OCI-LY1 (cell line): ENCODE measurements around the gene SESN1.
"Not testable (repeated sequence)": the region's sequence is repeated elsewhere in the genome, so short reads cannot be mapped to it uniquely, and the experiment has no call there.

Experiments used
- H2AFZ ChIP-seq: fragments of 200-600 bp; sonication (generic), shearing (Covaris generic); 2 replicates; pipeline ENCODE4 v1.6.0; 2014; ENCODE audit warnings: antibody characterized with exemption, mild to moderate bottlenecking, low read length
- H3F3A ChIP-seq: fragments of 200-600 bp; sonication (generic), shearing (Covaris generic); 2 replicates; pipeline ENCODE4 v1.6.0; 2014; ENCODE audit warnings: mild to moderate bottlenecking, antibody characterized with exemption, low read length, moderate library complexity; ENCODE audit not compliant: insufficient read depth
- H3K27ac ChIP-seq: fragments of 200-600 bp; sonication (generic); 2 replicates; pipeline ENCODE4 v1.5.1; 2014; ENCODE audit warnings: low read length, mixed run types, mild to moderate bottlenecking, low read depth; ENCODE audit not compliant: poor library complexity, severe bottlenecking
- H3K27me3 ChIP-seq: fragments of 200-600 bp; sonication (generic); 2 replicates; pipeline ENCODE4 v1.6.0; 2014; ENCODE audit warnings: antibody characterized with exemption, mild to moderate bottlenecking, low read length, moderate library complexity; ENCODE audit not compliant: insufficient read depth
- H3K36me3 ChIP-seq: fragments of 200-600 bp; sonication (generic); 2 replicates; pipeline ENCODE4 v1.6.1; 2014; ENCODE audit warnings: mild to moderate bottlenecking, antibody characterized with exemption, low read length, moderate library complexity, mixed read lengths; ENCODE audit not compliant: insufficient read depth
- H3K4me1 ChIP-seq: fragments of 200-600 bp; sonication (generic); 2 replicates; pipeline ENCODE4 v1.5.1; 2014; ENCODE audit warnings: mild to moderate bottlenecking, low read length, moderate library complexity; ENCODE audit not compliant: insufficient read depth, severe bottlenecking
- H3K4me2 ChIP-seq: fragments of 200-600 bp; sonication (generic), shearing (Covaris generic); 2 replicates; pipeline ENCODE4 v1.6.1; 2014; ENCODE audit warnings: low read length
- H3K4me3 ChIP-seq: fragments of 200-600 bp; sonication (generic); 2 replicates; pipeline ENCODE4 v1.5.1; 2014; ENCODE audit warnings: low read length, low read depth, mild to moderate bottlenecking, mixed read lengths; ENCODE audit not compliant: poor library complexity, severe bottlenecking
- H3K79me2 ChIP-seq: fragments of 200-600 bp; shearing (Covaris generic); 2 replicates; pipeline ENCODE4 v1.6.1; 2016; ENCODE audit warnings: mixed run types, low read length, mixed read lengths; ENCODE audit not compliant: insufficient read depth
- H3K9ac ChIP-seq: fragments of 200-600 bp; sonication (generic), shearing (Covaris generic); 2 replicates; pipeline ENCODE4 v1.6.1; 2014; ENCODE audit warnings: mild to moderate bottlenecking, low read length, mixed read lengths
- H3K9me2 ChIP-seq: fragments of 200-600 bp; sonication (generic), shearing (Covaris generic); 2 replicates; pipeline ENCODE4 v1.6.1; 2014; ENCODE audit warnings: low read depth, mild to moderate bottlenecking, low read length, mixed read lengths
- H3K9me3 ChIP-seq: fragments of 200-600 bp; shearing (Covaris generic); 2 replicates; pipeline ENCODE4 v1.6.1; 2014; ENCODE audit warnings: low read length, mixed read lengths
- H4K20me1 ChIP-seq: fragments of 200-600 bp; sonication (generic), shearing (Covaris generic); 2 replicates; pipeline ENCODE4 v1.6.0; 2016; ENCODE audit warnings: mild to moderate bottlenecking, low read length; ENCODE audit not compliant: insufficient read depth
- CTCF ChIP-seq: fragments of 200-600 bp; sonication (generic), shearing (Covaris generic); IDR thresholded peaks from 2 replicates; pipeline ENCODE4 v1.5.1; 2017; ENCODE audit warnings: mild to moderate bottlenecking, antibody characterized with exemption, low read length, moderate library complexity, mixed read lengths
- EZH2 ChIP-seq: fragments of 200-600 bp; sonication (generic), shearing (Covaris generic); IDR thresholded peaks from 2 replicates; pipeline ENCODE4 v1.8.0; 2017; ENCODE audit warnings: borderline replicate concordance, mixed run types, mild to moderate bottlenecking, antibody characterized with exemption, low read length, moderate library complexity, mixed read lengths

Gene SESN1

DNA sequence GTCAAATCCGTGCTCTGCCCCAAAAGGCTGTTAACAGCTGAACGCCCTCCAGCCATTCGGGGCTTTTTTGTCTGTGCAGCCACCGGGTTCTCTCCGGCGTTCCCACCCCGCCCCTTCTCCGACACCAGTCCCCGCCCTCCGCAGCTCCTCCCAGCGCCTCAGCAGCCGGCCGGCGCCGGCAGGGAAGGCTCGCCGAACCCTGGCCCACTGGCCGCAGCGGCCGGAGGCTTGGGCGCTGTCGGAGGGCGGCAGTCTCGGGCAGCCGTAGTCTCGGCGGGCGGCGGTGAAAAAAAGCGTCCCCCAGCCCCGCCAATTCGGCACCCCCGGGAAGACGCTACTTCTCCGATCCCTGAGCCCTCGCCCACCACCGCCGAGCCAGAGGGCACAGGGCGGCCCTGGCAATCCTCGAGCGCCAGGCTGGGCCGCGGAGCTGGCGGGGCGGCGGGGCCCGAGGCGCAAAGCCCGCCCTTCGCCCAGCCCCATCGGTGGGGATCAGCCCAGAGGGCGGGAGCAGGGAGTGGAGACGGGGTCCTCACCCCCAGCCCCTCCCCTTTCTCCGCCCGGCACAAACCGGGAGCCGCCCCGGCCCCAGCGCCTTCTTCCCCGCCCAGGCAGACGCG, at the start of gene SESN1:
Gene SESN1 (minus strand): TSS at position 431 of the 620 bp plus-strand sequence. CDS start 773 bp downstream, outside the sequence.
- Histone ChIP-seq H3F3A (no peaks in the 10 kb centered on the region), H3K27ac (peak within 1 kb of the TSS; percentile 76), H2AFZ (peak within 1 kb of the TSS; percentile 46), H3K4me2 (peak within 1 kb of the TSS; percentile 89), H4K20me1 (no peaks in the 10 kb centered on the region), H3K9me2 (no peaks in the 10 kb centered on the region), H3K9ac (peak within 1 kb of the TSS; percentile 92), H3K9me3 (no peaks in the 10 kb centered on the region), H3K79me2 (no peaks in the 10 kb centered on the region), H3K27me3 (no peaks in the 10 kb centered on the region), H3K36me3 (no peaks in the 10 kb centered on the region), H3K4me3 (peak within 1 kb of the TSS; percentile 88), H3K4me1 (peaks cover 38% of the 10 kb centered on the region)
- TF ChIP-seq CTCF = no peak
- no peak for TF ChIP-seq EZH2

DNA sequence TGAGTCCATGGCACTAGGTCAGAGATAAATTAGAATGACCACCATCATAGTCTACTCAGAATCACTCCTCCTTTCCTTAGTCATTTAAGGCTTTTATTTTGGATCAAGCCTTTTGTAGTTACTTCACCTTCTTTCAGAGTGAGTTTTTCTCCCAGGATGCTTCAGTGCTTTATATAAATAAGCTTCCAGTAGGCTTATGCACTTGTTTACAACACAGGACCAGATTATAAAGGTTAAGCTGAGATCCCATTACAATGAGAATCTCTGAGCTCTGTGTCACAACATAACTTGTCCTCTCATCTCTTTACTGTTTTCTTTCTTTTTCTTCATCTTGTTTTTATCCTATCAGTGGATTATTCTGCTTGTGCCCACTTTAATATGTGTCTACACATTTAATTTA, 48.5 kb upstream of the SESN1 start:
- Histone ChIP-seq H3K27me3 (no peaks in the 10 kb centered on the region), H3K9me3 (no peaks in the 10 kb centered on the region), H3K36me3 (no peaks in the 10 kb centered on the region; the same call in 1 of the 2 replicates), H3K27ac (no peak overlapping the region), H3K4me2 (no peak overlapping the region), H4K20me1 (no peaks in the 10 kb centered on the region), H3K4me1 (no peaks in the 10 kb centered on the region), H2AFZ (no peak overlapping the region), H3K79me2 (no peaks in the 10 kb centered on the region), H3K9me2 (no peaks in the 10 kb centered on the region), H3F3A (no peaks in the 10 kb centered on the region), H3K4me3 (no peak overlapping the region), H3K9ac (no peak overlapping the region)
- TF ChIP-seq EZH2 = no peak
- no peak for TF ChIP-seq CTCF

GRCh38 chr6:109142067-109142466, 47.4 kb upstream of the SESN1 start:
- H3F3A ChIP-seq, H3K4me1 ChIP-seq, H3K9me2 ChIP-seq, H4K20me1 ChIP-seq, H3K9ac ChIP-seq, H3K27ac ChIP-seq, H3K79me2 ChIP-seq, H3K36me3 ChIP-seq, H2AFZ ChIP-seq, H3K27me3 ChIP-seq, H3K4me2 ChIP-seq, H3K4me3 ChIP-seq, H3K9me3 ChIP-seq: not testable (repeated sequence)

DNA sequence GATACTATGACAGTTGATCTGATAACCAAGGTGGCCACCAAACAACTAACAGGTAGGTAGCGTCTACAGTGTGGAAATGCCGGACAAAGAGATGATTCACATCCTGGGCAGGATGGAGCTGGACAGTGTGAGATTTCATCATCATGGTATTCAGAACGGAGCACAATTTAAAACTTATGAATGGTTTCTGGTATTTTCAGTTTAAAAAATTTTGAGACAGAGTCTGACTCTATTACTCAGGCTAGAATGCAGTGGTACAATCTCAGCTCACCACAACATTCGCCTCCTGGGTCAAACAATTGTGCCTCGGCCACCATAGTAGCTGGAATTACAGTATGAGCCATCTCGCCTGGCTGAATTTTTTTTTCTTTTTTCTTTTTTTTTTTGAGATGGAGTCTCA, 44.5 kb upstream of the SESN1 start:
- no peak overlapping the region for H3K4me3 ChIP-seq
- H3F3A ChIP-seq = no peaks in the 10 kb centered on the region
- H4K20me1 ChIP-seq = no peaks in the 10 kb centered on the region
- H3K27ac ChIP-seq = no peak overlapping the region
- no peaks in the 10 kb centered on the region for H3K27me3 ChIP-seq
- TF ChIP-seq EZH2 (no peak), CTCF (no peak)
- H3K9me3 ChIP-seq = no peaks in the 10 kb centered on the region
- H3K4me1 ChIP-seq = no peaks in the 10 kb centered on the region
- H3K9me2 ChIP-seq = no peaks in the 10 kb centered on the region
- no peak overlapping the region for H2AFZ ChIP-seq
- H3K9ac ChIP-seq = no peak overlapping the region
- no peaks in the 10 kb centered on the region; the same call in 1 of the 2 replicates for H3K36me3 ChIP-seq
- H3K79me2 ChIP-seq = no peaks in the 10 kb centered on the region
- no peak overlapping the region for H3K4me2 ChIP-seq

DNA sequence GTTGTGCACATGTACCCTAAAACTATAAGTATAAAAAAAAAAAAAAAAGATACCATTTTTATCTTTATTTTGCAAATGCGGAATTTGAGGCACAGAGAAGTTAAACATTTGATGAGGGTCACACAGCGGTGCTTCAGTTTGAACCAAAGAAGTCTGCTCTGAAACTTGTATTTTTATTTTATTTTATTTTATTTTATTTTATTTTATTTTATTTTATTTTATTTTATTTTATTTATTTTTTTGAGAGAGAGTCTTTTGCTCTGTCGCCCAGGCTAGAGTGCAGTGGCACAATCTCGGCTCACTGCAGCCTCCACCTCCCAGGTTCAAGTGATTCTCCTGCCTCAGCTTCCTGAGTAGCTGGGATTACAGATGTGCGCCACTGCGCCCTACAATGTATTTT, 41.9 kb upstream of the SESN1 start:
- H3K4me1 ChIP-seq, H2AFZ ChIP-seq, H3K4me3 ChIP-seq, H3K27ac ChIP-seq, H3K9me3 ChIP-seq, H3K9ac ChIP-seq, H3K36me3 ChIP-seq, H4K20me1 ChIP-seq, H3K9me2 ChIP-seq, H3K79me2 ChIP-seq, H3K27me3 ChIP-seq, H3K4me2 ChIP-seq, H3F3A ChIP-seq: not testable (repeated sequence)
